PC-9 (cell line): ENCODE measurements around the gene LIAS.
"Not testable (repeated sequence)": the region's sequence is repeated elsewhere in the genome, so short reads cannot be mapped to it uniquely, and the experiment has no call there.

Experiments
- CTCF ChIP-seq: fragments of 200-600 bp; sonication (generic); conservative IDR thresholded peaks from 2 replicates; pipeline ENCODE4 v1.6.1; 2017; ENCODE audit warnings: mixed run types, antibody characterized with exemption, mild to moderate bottlenecking, moderate library complexity
- EZH2 ChIP-seq: fragments of 200-600 bp; sonication (generic); IDR thresholded peaks from 2 replicates; pipeline ENCODE4 v1.8.0; 2017; ENCODE audit warnings: antibody characterized with exemption, low read depth

GRCh38 chr4:39425297-39425696 lies 33.6 kb upstream of the LIAS start:
- TF ChIP-seq CTCF, EZH2: not testable (repeated sequence)
